Measurements from ENCODE around the gene S100A13.

Gene S100A13

DNA sequence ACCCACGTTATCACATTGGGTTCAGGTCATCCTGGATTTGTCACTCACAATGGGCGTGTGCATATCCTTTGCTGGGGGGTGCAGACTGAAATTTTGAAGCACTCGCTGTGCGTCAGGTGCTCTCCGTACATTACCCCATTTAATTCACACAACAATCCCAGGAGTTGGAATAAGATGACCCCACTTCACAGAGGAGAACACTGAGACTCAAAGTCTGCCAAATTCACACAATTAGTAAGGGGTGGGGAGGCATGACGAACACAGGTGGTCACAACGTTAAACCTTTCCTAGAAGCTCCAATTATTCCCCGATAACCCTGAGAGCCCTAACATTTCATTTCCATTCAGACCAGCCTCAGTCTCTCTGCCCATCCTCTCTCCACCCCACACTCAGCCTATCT, 57.8 kb downstream of the S100A13 start:
- no peak for DNase-seq (ENCODE audit: low spot score)
